Stimulated activated CD8-positive, alpha-beta memory T cell treated with anti-CD3 and anti-CD28 coated beads, Interleukin-12 subunit alpha, Interleukin-12 subunit beta, amount 100 ng/mL, for 24 hours (primary cell): Measurements from ENCODE around the gene TEX101.
"Not testable (repeated sequence)": the region's sequence is repeated elsewhere in the genome, so short reads cannot be mapped to it uniquely, and the experiment has no call there.

ENCODE experiments used
- DNase-seq: peaks from one replicate; pipeline ENCODE4 v3.0.0-alpha.2; 2020; ENCODE audit errors: extremely low read depth

The TEX101 gene

DNA sequence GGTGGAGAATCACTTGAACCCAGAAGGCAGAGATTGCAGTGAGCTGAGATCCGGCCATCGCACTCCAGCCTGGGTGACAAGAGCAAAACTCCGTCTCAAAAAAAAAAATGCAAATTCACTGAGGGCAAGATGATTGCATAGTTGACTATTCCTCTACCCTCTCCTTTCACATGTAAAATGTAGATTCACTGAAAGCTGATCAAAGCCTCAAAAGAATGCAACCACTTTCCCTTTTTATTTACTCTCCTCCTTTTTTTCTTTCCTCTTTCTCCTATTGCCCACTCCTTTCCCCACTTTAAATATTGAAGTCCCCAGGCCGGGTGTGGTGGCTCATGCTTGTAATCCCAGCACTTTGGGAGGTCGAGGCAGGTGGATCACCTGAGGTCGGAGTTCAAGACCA is 6.3 kb downstream of the TEX101 start:
- DNase-seq: no peak

DNA sequence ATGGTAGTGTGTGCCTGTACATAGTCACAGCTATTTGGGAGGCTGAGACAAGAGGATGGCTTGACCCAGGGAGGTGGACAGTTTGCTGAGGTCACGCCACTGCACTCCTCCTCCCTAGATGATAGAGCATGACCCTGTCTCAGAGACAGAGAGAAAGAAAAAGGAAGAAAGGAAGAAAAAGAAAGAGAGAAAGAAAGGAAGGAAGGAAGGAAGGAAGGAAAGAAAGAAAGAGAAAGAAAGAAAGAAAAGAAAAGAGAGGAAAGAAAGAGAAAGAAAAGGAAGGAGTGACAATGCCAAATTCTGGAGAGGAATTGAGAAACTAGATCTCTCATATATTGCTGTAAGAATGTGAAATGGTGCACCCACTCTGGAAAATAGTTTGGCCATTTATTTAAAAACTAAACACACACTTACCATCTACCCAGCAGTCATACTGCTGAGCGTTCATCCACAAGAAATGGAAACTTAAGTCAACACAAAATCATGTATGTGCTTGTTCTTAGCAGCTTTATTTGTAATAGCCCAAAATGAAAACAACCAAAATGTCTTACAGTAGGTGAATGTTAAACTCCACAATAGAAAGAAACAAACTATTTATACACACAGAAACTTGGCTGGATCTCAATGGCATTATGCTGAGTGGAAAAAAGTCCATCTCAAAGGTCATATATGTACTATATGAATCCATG is 7.5 kb downstream of the TEX101 start:
- no peak for DNase-seq

DNA sequence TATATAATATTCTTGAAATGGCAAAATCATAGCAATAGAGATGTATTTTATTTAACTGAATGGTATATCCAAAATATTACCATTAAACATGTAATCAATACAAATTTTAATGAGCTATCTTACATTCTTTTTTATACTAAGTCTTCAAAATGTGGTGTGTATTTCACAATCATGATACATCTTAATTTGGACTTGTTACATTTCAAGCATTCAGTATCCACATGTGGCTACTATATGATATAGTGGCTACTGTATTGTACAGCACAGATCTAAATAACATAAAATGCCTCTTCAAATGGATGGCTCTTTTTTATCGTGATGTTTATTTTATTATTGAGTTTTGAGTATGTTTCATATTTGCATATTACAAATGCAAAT is 8.0 kb downstream of the TEX101 start:
- DNase-seq: no peak

DNA sequence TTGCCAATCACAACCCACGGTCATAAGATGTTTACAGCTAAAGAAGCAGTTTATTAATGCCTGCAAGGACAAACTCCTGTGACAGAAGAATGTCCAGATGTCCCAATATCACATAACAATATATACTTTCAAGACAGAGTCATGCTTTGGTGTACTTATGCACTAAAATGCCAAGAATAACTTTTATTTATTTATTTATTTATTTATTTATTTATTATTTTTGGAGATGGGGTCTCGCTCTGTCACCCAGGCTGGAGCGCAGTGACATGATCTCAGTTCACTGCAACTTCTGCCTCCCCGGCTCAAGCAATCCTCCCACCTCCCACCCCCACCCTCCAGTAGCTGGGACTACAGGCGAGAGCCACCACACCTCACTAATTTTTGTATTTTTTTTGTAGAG is 9.1 kb downstream of the TEX101 start:
- no peak for DNase-seq

DNA sequence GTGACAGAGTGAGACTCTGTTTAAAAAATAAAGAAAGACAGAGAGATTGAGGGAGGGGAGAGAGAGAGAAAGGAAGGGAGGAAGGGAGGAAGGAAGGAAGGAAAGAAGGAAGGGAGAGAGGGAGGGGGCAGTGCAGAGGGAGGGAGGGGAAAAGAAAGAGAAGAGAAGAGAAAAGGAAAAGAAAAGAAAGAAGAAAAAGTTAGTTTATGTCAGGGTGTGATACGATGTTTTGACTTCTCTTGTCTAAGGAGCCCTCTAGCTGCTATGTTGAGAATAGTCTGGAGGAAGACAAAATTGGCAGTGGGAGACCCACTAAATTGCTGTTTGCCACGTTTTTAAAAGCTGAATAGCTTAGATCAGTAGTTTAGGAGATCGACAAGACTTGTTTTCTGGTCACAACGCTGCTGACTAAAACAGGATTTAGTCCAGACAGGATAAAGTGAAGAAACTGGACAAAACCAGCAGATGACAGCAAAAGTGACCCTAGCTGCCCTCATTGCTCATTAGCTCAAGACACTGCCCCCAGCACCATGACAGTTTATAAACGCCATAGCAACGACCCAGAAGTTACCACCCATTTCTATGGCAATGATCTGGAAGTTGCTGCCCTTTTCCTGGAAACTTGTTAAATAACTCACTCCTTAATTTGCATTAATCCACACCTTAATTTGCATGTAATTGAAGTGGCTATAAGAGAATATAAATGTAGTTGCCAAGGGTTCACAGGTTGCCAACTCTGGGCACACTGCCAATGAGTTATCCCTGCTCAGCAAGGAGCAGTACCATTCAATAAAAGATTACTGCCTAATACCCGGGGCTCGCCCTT is 11.1 kb downstream of the TEX101 start:
- DNase-seq: no peak

DNA sequence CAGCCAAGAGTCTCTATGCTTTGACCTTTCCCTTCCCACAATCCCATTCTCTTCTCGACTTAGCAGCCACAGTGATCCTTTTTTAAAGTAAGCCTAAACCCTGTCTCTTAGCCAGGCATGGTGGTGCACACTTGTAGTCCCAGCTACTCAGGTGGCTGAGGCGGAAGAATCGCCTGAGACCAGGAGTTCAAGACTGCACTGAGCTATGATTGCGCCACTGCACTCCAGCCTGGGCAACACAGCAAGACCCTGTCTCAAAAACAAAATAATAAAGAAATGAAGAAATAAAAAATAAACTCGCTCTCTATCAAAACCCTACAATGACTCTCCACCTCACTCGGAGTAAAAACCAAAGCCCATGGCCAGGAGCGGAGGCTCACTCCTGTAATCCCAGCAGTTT is 14.7 kb downstream of the TEX101 start:
- DNase-seq: no peak

DNA sequence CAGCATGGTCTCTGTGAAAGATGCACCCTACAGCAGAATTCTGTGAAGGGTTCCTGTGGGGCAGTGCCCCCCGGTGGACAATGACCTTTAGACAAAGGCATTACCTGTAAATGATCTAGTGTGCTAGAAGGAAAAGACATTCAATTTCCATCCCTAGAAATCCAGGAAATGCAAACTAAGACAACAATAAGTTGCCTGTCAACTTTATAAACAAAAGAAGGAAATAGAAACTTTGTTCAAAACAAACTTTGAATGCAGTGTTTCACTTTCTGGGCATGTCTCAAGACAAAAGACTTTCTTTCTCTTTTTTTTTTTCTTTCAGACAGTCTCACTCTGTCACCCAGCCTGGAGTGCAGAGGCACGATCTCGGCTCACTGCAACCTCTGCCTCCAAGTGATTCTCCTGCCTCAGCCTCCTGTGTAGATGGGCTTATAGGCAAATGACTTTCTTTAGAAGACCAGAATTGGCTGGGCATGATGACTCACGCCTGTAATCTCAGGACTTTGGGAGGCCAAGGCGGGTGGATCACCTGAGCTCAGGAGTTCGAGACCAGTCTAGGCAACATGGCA is 15.5 kb downstream of the TEX101 start:
- no peak for DNase-seq

DNA sequence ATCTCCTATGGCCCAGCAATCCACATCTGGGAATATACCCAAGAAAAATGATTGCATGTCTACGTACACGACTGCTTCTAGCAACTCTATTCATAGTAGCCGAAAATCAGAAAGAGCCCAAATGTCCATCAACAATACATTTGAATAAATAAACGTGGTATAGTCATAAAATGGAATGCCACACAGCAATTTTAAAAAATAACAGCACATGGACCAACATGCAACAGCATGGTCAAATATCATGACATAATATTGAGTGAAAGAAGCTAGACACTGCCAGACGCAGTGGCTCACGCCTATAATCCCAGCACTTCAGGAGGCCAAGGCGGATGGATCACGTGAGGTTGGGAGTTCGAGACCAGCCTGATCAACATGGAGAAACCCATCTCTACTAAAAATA is 16.3 kb downstream of the TEX101 start:
- no peak for DNase-seq

DNA sequence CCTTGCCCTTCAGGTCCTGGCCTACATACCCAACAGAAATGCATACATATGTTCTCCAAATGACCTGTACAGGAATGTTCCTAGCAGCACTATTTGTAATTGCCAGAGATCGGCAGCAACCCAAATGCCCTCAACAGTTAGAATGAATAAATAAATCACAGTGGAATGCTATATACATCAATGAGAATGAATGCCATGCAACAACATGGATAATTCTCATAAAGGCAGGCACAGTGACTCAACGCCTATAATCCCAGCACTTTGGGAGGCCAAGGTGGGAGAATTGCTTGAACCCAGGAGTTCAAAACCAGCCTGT is 18.6 kb downstream of the TEX101 start:
- DNase-seq: no peak

DNA sequence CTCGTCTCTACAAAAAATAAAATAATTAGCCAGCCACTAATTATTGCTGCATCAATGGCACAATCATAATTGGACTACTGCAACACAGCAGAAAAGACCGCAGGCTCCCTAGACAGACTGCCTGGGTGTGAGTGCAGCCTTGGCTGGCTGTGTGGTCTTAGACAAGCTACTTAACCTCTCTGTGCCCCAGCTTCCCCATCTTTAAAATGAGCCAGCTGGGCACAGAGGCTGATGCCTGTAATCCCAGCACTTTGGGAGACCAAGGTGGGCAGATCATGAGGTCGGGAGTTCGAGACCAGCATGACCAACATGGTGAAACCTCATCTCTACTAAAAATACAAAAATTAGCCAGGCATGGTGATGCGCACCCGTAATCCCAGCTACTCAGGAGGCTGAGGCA is 19.0 kb downstream of the TEX101 start:
- DNase-seq: no peak

DNA sequence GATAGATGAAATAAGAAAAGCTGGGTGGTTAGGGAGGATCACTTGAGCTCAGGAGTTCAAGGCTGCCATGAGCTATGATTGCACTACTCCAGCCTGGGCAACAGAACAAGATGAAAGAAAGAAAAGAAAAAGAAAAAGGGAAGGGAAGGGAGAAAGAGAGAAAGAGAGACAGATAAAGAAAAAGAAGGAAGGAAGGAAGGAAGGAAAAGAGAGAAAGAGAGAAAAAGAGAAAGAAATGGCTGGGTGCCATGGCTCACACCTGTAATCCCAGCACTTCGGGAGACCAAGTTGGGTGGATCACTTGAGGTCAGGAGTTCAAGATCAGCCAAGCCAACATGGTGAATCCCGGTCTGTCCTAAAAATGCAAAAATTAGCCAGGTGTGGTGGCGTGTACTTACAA is 21.1 kb downstream of the TEX101 start:
- DNase-seq: no peak

DNA sequence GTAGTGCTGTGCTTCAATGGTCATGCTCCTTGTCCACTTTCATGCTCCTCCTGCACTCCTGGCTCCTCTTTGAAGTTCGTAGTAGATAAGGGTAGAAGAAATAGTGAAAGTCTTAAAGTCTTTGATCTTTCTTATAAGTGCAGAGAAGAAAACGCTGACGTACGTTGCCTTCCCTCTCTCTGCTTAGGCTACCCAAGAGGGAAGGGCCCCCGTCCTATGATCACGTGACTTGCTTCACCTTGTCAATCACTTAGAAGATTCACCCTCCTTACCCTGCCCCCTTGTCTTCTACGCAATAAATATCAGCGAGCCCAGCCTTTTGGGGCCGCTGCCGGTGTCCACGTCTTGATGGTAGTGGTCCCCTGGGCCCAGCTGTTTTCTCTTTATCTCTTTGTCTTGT is 22.6 kb downstream of the TEX101 start:
- not testable (repeated sequence) for DNase-seq

DNA sequence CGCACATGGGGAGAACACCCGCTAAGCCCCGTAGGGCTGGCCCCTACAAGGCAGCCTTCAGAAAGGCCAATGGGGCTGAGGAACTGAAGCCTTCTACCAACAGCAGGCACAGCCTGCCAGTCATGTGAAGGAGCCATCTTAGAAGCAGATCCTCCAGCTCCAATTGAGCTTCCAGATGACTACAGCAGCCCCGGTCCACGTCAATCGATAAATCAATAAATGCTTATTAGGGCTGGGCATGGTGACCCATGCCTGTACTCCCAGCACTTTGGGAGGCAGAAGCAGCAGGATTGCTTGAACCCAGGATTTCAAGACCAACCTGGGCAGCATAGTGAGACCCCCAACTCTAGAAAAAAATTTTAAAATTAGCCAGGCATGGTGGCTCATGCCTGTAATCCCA is 23.0 kb downstream of the TEX101 start:
- no peak for DNase-seq

DNA sequence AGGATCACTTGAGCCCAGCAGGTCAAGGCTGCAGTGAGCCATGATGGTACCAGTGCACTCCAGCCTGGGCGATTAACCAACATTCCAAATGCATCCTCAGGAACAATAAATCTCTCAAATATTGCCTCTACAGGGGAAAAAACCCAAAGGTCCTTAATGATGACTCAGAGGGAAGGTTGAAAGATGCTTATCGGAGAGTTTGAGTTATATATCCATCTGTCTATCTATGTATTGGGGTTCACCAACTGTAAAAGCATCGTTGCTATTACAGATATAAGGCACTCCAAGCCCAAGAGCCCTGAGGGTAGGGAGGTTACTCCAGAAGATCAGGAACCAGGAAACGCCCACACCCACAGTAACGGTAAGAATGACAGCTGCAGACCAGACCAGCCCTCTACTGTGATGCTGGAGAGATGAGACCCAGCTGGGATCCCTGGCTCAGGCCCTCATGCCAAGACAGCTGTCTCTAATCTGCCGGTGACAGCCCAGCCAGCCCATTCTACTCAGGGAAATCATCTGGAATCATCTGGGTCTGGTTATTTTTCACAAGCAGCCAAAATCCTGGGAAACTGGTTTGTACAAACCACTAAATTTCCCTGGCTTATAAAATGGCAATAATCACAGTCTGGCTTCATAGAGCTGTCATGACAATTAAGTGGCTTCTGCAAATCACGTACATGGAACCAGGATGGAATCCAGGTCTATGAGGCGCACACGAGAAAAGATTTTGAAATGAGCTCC is 23.8 kb downstream of the TEX101 start:
- DNase-seq: no peak

DNA sequence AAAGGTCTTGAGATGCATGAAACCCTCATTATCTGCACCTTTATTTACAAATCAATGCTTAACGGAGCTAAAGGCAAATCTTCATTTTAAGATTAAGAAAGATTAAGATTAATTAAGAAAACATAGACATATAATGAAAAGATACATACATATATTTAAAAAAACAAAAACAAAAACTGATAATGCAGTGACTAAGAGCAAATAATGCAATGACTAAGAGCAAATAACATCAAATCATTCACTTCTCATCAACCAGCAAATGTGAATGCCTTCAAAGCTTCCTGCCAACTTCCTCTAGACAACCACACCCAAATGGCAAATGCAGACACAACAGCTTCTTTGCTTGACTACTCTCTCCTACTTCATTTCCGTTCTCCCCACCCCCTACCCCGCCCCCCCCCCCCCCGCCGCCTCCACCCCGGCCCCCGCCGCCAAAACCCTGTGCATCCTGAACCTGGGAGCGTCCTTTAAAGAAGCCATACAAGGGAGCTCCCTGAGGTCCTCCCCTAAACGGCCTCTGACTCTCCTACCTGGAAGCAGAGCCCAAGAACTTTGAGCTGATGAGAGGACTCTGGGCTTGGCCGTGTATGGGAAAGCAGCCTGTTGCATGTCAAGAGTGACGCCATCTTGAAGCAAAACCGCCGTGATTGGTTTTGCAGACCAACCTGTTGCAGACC is 24.5 kb downstream of the TEX101 start:
- DNase-seq: no peak

DNA sequence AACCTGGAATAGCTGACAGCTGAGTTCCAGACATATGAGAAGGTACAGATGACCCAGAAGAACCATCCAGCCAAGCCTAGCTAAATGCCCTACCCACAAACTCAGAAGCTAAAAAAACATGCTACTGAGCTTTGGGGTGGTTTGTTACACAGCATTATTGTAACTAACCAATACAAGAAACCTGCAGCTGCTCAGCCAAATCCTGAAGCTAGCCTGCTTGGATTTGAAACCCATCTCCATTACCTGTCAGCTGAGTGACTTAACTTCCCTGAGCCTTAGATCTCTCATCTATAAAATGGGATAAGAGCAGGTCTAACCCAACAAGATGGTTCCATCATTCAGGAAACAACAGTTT is 25.0 kb downstream of the TEX101 start:
- no peak for DNase-seq

DNA sequence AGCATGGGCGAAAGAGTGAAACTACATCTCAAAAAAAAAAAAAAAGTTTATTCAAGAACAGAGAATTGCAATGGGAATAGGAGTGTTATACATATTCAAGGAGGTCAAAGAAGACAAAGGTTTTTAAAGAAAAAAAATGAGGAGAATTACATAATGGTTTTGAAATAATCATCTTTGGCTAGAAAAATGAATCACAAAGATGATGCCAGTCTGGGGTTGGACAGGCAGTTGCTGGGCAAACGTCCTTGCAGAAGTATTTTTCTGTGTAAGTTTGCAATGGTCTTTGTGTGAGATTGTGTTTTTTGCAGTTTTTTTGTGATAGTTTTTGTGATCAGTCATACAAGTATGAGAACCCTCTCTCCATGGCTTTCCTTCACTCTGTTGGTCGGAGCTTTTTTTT is 27.0 kb downstream of the TEX101 start:
- DNase-seq: no peak

DNA sequence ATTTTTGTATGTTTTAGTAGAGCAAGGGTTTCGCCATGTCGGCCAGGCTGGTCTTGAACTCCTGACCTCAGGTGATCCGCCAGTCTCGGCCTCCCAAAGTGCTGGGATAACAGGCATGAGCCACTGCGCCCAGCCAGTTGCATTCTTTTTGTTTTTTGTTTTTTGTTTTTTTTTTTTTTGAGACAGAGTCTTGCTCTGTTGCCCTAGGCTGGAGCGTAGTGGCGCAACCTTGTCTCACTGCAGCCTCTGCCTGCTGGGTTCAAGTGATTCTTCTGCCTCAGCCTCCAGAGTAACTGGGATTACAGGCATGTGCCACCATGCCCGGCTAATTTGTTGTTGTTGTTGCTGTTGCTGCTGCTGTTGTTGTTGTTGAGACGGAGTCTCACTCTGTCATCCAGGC is 29.4 kb downstream of the TEX101 start:
- DNase-seq: not testable (repeated sequence)

DNA sequence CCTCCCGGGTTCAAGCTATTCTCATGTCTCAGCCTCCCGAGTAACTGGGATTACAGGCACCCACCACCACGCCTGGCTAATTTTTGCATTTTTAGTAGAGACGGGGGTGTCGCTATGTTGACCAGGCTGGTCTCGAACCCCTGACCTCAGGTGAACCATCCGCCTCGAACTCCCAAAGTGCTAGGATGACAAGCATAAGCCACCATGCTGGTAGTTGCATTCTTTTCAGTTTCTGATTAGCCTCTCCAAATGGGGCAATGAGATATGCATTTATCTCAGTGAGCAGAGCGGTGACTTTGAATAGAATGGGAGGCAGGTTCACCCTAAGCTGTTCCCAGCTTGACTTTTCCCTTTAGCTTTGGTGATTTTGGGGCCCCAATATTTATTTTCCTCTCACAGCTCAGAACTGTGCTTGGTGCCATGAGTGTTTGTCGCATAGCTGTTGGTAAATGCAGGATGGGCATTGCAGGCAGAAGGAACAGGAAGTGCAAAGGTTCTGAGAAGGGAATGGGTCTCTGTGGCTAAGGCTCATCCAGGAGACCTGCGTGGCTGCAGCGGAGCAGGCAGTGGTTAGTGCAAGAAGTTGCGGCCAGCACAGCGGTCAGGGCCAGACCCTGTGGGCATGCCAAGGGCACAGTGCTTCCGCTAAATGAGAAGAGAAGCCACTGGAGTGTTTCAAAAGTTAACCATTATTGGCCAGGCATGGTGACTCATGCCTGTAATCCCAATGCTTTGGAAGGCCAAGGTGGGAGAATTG is 30.0 kb downstream of the TEX101 start:
- no peak for DNase-seq

DNA sequence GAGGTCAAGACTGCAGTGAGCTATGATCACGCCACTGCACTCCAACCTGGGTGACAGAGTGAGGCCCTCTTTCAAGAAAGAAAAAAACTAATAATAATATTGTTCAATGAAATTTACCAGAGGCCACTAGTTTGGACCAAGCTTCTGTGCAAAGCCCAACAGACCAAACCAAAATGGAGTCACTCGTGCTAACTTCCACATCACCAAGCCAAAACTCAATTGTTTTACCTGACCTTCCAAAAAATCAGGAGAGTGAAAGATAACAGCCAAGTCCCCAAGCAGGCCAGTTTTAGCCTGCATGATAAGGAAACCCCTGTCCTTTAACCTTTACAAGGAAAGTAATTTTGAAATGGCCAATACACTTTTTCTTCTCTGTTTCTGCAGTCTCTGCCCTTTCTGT is 30.7 kb downstream of the TEX101 start:
- DNase-seq: no peak

DNA sequence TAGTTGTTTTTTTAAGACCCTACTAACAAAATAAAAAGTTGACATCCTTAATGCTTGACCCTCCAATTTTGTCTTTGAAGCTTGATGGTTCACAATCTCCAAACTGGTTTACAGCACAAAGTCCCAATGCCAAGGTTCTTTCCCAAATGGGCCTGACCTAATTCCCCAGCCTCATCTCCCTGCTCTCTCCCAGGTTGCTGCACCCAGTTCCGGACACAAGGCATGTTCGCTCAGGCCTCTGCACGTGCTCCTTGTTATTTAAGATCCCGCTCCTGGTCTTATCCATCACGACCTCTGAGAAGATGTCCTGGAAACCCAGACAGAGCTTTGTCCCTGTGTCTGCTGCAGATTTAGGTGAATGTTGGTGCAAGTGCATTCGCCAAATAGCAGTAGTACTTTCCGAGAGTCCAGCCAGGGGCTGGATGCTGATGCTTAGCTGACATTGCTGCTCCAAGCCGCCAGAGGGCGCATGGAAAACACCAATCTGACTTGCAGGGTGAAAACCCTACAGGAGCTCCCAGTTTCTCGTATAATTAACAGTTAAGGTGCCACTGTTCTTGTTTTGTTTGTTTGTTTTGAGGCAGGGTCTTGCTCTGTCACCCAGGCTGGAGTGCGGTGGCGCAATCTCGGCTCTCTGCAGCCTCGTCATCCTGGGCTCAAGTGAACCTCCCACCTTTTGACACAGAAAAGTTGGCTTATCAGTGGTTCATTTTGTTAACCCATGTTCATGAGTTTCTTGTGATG is 32.2 kb downstream of the TEX101 start:
- peak; percentile 51 for DNase-seq
